NCI-H2171 (cell line): ENCODE data around the gene VEGFC.

Source experiments
- DNase-seq: peaks from one replicate; lab custom pipeline; 2025; lab: John Stamatoyannopoulos, UW

Gene VEGFC

GRCh38 chr4:176798540-176798939, 5.8 kb upstream of the VEGFC start:
- no peak for DNase-seq

- DNase-seq, result no peak
These were observed 2.7 kb upstream of the VEGFC start for GRCh38 chr4:176795441-176795840.

DNA sequence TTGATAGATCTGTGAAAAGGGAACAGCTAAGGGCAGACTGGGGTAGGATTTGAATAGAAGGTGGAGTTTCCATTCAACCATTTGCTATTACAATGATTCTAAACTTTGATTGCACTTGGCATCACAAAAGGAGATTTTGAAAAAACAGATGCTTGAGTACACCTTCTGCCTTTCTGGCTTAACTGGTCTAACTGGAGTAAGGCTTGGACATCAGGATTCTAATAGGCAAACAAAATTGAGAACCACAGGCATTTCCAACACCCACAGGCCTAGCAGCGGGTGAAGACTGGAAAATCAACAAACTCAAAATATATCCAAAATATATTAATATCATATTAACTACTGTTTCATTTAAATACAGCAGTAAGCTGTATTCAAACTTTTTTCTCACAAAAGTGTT, 1.9 kb upstream of the VEGFC start:
- no peak for DNase-seq

DNA sequence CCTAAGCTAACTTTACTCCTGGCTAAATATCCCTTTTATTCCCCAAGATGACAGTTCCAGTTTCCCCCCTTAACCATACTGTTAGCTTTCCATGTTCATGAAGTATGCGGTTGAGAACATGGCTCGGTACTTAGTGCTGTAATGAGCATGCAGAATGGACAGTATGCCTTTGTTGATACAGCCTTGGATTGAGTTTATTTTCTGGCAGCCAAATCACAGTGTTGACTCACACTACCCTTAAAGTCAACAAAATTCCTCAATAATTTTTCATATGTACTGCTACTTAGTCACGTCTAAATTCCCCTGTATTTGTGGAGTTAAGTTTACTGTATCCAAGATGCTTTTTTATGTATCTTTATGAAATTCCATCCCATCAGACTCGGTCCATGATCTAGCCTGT, 1.4 kb upstream of the VEGFC start:
- no peak for DNase-seq

GRCh38 chr4:176793060-176793605, 411 bp upstream of the VEGFC start:
- DNase-seq, result no peak

DNA sequence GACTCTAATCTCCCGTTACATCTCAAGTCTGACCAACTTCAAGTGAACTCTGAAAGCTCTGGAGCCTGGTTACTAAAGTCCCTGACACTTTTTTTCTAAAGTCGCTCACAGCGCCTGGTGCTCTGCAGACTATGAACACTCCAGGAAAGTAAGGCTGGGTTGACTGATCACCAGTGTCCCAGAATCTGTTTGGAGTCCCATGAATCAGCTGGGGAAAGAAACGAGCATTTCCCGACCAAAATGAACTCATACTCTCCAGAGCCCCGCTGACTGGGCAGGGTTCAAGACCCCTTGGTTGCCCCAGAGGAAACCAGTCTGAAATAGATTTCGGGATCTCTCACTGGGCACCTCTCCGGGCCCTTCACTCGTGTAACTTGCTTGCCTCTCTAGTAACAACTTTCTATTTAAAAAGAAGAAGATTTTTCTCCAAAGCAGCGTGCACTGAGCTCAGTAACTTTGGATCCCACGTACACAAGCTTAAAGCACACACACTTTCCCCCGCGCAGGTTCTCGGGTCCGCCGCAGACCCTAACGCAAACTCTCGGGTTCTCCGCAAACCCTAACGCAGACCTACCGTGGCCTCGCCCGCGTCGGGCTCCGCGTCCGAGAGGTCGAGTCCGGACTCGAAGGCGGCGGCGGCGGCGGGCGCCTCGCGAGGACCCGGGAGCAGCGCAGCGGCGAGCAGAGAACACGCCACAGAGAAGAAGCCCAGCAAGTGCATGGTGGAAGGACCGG, 964 bp downstream of the VEGFC start:
- DNase-seq, result no peak

GRCh38 chr4:176790398-176790797, 2.3 kb downstream of the VEGFC start:
- no peak for DNase-seq

DNA sequence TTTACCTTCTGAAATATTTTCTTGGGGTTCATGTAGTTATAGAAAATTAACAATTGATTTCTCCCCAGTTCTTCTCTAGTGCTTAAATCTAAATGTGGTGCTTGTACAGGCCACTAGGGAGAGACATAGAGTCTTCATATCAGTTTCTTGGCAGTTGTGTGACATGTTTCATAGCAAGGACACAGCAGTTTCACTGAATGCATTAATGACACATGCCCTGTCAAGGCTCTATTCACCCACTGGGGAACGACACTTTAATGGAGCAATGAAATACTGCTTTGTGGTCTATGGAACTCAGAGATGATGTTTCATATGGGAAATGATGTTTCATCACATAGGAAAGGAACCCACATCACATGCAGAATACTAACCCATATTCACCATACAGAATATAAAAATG, 2.8 kb downstream of the VEGFC start:
- no peak for DNase-seq

GRCh38 chr4:176788971-176789370, 3.8 kb downstream of the VEGFC start:
- no peak for DNase-seq

DNA sequence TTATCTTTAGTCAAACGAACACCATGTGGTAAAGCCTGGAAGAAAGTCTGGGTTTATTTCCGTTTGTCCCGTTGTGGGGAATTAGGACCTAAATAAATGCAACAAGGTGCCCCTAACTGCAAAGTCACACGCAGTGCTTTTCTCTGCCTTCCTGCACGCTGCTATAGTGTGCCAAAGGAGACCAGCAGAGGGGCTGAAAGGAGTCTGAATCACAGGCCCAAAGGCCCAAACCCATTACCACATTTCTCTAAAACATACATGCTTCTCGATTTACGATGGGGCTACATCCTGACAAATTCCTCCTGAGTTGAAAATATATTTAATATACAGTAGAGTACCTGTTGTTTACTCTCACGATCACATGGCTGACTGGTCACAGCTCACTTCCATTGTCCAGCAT, 4.5 kb downstream of the VEGFC start:
- no peak for DNase-seq

- no peak for DNase-seq
These were observed 7.9 kb downstream of the VEGFC start for GRCh38 chr4:176784816-176785215.

GRCh38 chr4:176782794-176783193, 9.9 kb downstream of the VEGFC start:
- DNase-seq, result no peak

DNA sequence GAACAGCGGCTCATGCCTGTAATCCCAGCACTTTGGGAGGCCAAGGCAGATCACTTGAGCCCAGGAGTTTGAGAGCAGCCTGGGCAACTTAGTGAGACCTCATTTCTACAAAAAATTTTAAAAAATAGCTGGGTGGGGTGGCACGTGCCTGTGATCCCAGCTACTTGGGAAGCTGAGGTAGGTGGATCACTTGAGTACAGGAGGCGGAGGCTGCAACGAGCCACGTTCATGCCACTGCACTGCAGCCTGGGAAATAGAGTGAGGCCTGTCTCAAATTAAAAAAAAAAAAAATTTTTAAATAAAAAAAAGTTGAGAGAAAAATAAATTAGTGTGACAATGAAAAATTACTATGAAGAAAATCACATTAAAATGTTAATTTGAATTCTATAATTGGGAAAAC, 10.5 kb downstream of the VEGFC start:
- no peak for DNase-seq

DNA sequence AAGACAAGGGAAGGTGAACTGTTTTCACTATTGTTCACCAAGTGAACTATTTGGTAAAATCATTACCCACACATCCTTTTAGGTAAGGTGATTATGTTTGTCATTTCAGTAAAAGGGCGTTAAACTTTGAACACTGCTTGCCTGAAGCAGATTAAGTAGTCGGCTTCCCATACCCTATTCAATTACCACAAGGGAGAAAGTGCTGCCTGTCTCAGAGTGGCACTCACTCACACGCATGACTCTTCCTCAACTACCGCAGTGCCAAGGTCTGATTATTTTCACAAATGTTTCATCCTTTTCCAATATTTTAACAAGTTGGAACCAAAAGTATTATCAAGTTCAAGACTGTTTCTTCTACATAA, 11.0 kb downstream of the VEGFC start:
- no peak for DNase-seq

GRCh38 chr4:176780995-176781738, 11.6 kb downstream of the VEGFC start:
- DNase-seq, result no peak

GRCh38 chr4:176779421-176779820, 13.3 kb downstream of the VEGFC start:
- no peak for DNase-seq

- no peak for DNase-seq
These were observed 14.2 kb downstream of the VEGFC start for GRCh38 chr4:176778491-176778890.

DNA sequence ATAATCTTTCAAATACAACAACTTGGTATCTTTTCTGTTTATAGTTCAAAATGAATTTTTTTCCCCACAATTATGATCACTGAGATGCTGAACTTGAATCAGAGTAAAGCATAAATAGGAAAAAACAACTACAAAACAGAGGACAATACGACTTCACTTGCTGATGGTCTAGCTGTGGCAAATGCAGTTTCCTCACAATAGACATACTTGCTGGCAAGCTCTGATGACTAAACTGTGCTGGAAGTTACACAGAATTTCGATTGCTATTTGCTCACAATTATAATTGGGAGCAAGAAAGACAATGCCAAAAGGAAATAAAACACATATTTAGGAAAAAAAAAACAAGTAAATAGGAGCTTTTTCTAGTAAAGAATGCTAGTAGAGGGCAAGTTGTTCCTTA, 14.7 kb downstream of the VEGFC start:
- DNase-seq, result no peak

DNA sequence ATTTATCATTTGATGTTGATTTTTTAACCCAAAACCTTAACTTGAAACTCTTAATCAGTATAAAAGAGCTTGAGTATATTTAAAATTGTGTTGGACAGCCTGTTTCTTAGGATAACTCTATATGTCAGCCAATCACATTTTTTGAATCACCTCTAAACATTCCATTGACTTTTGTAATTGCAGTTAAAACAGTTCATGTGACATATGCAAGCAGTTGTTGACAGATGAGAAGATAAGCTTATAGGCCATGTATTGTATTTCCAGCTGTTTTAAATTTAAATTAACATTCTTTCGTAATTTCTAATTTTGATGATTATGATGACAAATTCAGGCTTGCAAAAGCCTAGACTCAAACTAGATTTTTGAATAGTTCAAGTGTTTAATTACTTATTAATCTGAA, 17.4 kb downstream of the VEGFC start:
- no peak for DNase-seq

DNA sequence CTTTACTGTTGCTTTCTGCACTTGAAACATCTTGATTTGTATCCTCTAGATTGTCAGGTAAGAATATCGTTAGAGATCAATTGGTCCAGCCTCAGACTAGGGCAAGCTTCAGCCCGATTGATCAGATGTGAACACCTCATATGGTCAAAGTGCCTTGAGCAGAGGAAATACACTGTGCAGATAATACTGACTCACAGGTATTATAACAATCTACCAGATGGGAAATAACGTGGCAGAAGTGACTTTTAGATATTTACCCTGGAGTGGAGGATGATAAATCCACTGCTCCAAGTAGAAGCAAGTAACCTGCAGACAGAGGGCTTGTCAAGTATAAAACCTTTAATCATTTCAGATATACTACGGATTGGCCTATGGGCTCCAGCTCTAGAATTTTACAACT, 17.9 kb downstream of the VEGFC start:
- DNase-seq, result no peak

DNA sequence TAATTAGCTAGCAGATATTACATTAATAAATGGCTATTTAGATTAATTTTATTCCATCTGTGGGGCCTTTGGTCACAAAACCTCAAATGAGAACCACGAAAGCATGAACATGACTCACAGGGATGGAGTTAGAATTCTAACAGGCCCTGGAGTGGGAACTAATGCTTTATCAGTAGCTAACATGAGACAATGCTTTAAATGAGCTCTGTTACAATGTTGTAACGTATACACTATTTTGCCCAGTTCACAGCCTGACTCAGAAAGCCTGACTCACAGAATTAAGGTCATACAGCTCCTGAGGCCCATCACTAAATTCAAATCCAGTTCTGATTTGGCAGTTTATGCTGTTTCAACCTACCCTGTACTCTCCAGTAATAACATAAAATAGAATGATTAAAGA, 23.2 kb downstream of the VEGFC start:
- DNase-seq, result no peak

DNA sequence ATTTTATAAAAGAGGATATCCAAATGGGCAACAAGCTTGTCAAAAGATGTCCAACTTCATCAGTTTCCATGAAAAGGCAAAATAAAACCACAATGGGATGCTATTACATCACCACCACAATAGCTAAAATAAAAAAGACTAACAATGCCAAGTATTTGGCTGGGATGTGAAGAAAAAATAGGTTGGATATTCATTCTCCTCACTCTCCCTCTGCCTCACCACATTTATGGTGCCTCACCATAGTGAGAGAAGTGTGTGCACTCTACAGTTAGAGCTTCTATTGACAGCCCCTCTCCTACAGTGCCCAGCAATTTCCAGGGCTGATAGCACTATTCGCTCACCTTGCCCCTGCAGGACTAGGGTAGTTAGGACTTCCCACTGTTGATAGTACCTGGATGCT, 25.5 kb downstream of the VEGFC start:
- no peak for DNase-seq

- DNase-seq, result no peak
These were observed 29.9 kb downstream of the VEGFC start for GRCh38 chr4:176762661-176763308.
